A549 (cell line): Measurements from ENCODE around the gene SYS1. TPM values are rescaled to one million over a fixed set of nuclear protein-coding genes. Genes with fewer than 3 reads are reported as not detected.

ENCODE experiments used
- CBX8 ChIP-seq: fragments of 200-600 bp; sonication (generic); IDR thresholded peaks from 2 replicates; pipeline ENCODE4 v1.6.1; 2016
- EHMT2 ChIP-seq: fragments of 200-600 bp; sonication (generic); IDR thresholded peaks from 2 replicates; pipeline ENCODE4 v1.6.1; 2016; ENCODE audit warnings: antibody characterized with exemption, low read depth, mild to moderate bottlenecking, moderate library complexity
- EP300 ChIP-seq, 2 experiments: fragments of >200 bp; sonication (Bioruptor Twin); formaldehyde crosslinking; IDR thresholded peaks; 2 replicates in 1 of 2; 3 replicates in 1 of 2; pipeline ENCODE4 v1.6.1; 2016 to 2017
- ESRRA ChIP-seq: fragments of 150-350 bp; IDR thresholded peaks from 2 replicates; pipeline ENCODE4 v1.6.1; 2014; ENCODE audit warnings: mild to moderate bottlenecking, low read length, borderline replicate concordance
- FOSB ChIP-seq: fragments of 250-450 bp; sonication (Bioruptor Pico); IDR thresholded peaks from 2 replicates; pipeline ENCODE4 v1.5.0; 2020; ENCODE audit warnings: mild to moderate bottlenecking, moderate library complexity
- FOXS1 ChIP-seq: fragments of 250-450 bp; sonication (Bioruptor Pico); IDR thresholded peaks from 2 replicates; pipeline ENCODE4 v1.5.0; 2020; ENCODE audit warnings: mild to moderate bottlenecking, moderate library complexity
- HOXB13 ChIP-seq: fragments of 250-450 bp; sonication (Bioruptor Pico); IDR thresholded peaks from 2 replicates; pipeline ENCODE4 v1.5.0; 2020; ENCODE audit warnings: low read depth, mild to moderate bottlenecking, moderate library complexity
- HOXB5 ChIP-seq: fragments of 250-450 bp; sonication (Bioruptor Pico); IDR thresholded peaks from 2 replicates; pipeline ENCODE4 v1.5.0; 2020; ENCODE audit warnings: mild to moderate bottlenecking, moderate library complexity
- JUN ChIP-seq, 2 experiments: fragments of >200 bp; sonication (Bioruptor Twin); formaldehyde crosslinking; IDR thresholded peaks; 2 replicates in 1 of 2; 3 replicates in 1 of 2; pipeline ENCODE4 v1.6.1; 2016 to 2017
- JUNB ChIP-seq: fragments of >200 bp; sonication (Bioruptor Twin); formaldehyde crosslinking; IDR thresholded peaks from 2 replicates; pipeline ENCODE4 v1.6.1; 2016
- KDM1A ChIP-seq: fragments of 200-600 bp; sonication (generic); IDR thresholded peaks from 2 replicates; pipeline ENCODE4 v1.6.1; 2016; ENCODE audit warnings: low read depth, mild to moderate bottlenecking
- KDM5A ChIP-seq: fragments of 200-600 bp; sonication (generic); IDR thresholded peaks from 2 replicates; pipeline ENCODE4 v1.6.1; 2016; ENCODE audit warnings: antibody characterized with exemption, mild to moderate bottlenecking
- MAFK ChIP-seq: fragments of 450-650 bp; IDR thresholded peaks from 2 replicates; pipeline ENCODE4 v1.6.1; 2014; ENCODE audit not compliant: partially characterized antibody
- MAZ ChIP-seq: fragments of 150-350 bp; IDR thresholded peaks from 2 replicates; pipeline ENCODE4 v1.6.1; 2014; ENCODE audit warnings: antibody characterized with exemption, low read depth, low read length, borderline replicate concordance
- MYC ChIP-seq: IDR thresholded peaks from 2 replicates; pipeline ENCODE4 v1.6.1; 2012; ENCODE audit warnings: mild to moderate bottlenecking, inconsistent platforms, low read length, improper control_type of control experiment, borderline replicate concordance
- NR3C1 ChIP-seq: fragments of >200 bp; sonication (Bioruptor Twin); formaldehyde crosslinking; IDR thresholded peaks from 3 replicates; pipeline ENCODE4 v1.6.1; 2017
- RCOR1 ChIP-seq: fragments of 150-350 bp; IDR thresholded peaks from 2 replicates; pipeline ENCODE4 v1.6.1; 2014; ENCODE audit warnings: antibody characterized with exemption, low read length, low read depth
- RFX5 ChIP-seq: fragments of 450-650 bp; IDR thresholded peaks from 2 replicates; pipeline ENCODE4 v1.7.1; 2014; ENCODE audit warnings: antibody characterized with exemption, mild to moderate bottlenecking, moderate library complexity
- RNF2 ChIP-seq: fragments of 200-600 bp; sonication (generic); IDR thresholded peaks from 2 replicates; pipeline ENCODE4 v1.6.1; 2016; ENCODE audit warnings: low read depth, mild to moderate bottlenecking, antibody characterized with exemption, moderate library complexity, borderline replicate concordance
- SREBF2 ChIP-seq: fragments of 450-650 bp; IDR thresholded peaks from 2 replicates; pipeline ENCODE4 v1.6.1; 2014; ENCODE audit warnings: mild to moderate bottlenecking, moderate library complexity
- TFCP2L1 ChIP-seq: fragments of 250-450 bp; sonication (Bioruptor Pico); IDR thresholded peaks from 2 replicates; pipeline ENCODE4 v1.5.0; 2021; ENCODE audit warnings: mild to moderate bottlenecking
- ZC3H11A ChIP-seq: fragments of 450-650 bp; IDR thresholded peaks from 2 replicates; pipeline ENCODE4 v1.6.1; 2014; ENCODE audit warnings: antibody characterized with exemption, mild to moderate bottlenecking
- ZFP36 ChIP-seq: fragments of 450-650 bp; IDR thresholded peaks from 2 replicates; pipeline ENCODE4 v1.6.1; 2014; ENCODE audit warnings: borderline replicate concordance; ENCODE audit not compliant: partially characterized antibody
- ZSCAN20 ChIP-seq: fragments of 250-450 bp; sonication (Bioruptor Pico); IDR thresholded peaks from 2 replicates; pipeline ENCODE4 v1.8.0; 2022; ENCODE audit warnings: mild to moderate bottlenecking, moderate library complexity
- polyA plus RNA-seq, 4 experiments: library from polyadenylated mRNA; depleted of rRNA in 3 of 4; stranded (reverse); fragments of >200 nt; fragmentation: RNase III in 1 of 4; extraction: RNeasy Plus Mini Kit Qiagen cat#74134 plus additional on column Dnase treatment in 1 of 4; gene quantifications; 2 replicates in 3 of 4; 3 replicates in 1 of 4; pipeline ENCODE4 v1.2.3, GENCODE V29; 2011 to 2017
- TF ChIP-seq, protein P1 (sequence below): fragments of >200 bp; sonication (Bioruptor Twin); formaldehyde crosslinking; IDR thresholded peaks from 3 replicates; pipeline ENCODE4 v1.6.1; 2016
- TF ChIP-seq, protein P2 (sequence below): IDR thresholded peaks from 2 replicates; pipeline ENCODE4 v1.6.1; 2012
- TF ChIP-seq, protein P3 (sequence below): IDR thresholded peaks from 2 replicates; pipeline ENCODE4 v1.6.1; 2012; ENCODE audit warnings: low read depth, borderline replicate concordance
- TF ChIP-seq, protein P4 (sequence below): fragments of 250-450 bp; sonication (Bioruptor Pico); IDR thresholded peaks from 2 replicates; pipeline ENCODE4 v1.5.0; 2020; ENCODE audit warnings: low read depth, mild to moderate bottlenecking, moderate library complexity
- TF ChIP-seq, protein P5 (sequence below): fragments of >200 bp; sonication (Bioruptor Twin); formaldehyde crosslinking; IDR thresholded peaks from 2 replicates; pipeline ENCODE4 v1.6.1; 2016

SYS1 gene
- polyA plus RNA-seq, 2 of the 4 experiments (the other 2 are of a cell fraction): 20.2 to 27.6 TPM

DNA sequence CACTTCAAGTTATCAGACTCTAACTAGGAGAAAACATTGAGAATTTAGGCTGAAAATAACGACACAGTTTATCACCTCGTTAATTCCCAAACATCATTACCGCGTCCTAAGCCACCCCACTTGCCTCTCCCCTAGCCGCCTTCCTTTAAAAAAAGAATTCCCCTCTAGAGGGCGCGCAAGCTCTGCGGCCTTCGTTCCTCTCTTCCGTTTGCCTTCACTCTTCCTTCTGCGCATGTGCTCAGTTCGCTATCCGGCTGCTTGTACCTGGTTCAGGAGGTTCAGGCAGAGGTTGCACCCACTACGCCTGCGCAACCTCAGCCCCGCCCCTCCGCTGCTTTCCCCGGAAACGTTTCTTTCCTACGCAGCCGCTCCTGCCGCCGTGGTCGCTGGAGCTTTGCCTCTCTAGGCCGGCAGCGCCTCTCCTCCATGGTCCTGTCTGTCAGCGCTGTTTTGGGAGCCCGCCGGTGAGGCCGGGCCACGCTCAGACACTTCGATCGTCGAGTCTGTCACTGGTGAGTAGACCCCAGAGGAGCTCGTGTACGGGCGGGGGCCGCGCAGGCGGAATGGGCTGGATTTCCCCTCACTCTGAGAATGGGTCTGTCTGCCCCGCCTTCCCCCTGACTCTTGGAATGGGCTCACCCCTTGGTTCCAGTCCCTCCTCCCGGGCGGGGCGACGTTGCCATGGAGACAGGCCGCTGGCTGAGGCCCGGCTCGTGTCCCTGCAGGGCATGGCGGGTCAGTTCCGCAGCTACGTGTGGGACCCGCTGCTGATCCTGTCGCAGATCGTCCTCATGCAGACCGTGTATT, at the start of gene SYS1 (continued):
- TF ChIP-seq JUN (IDR thresholded peaks at IDR 0.05): peak; percentile 44 to 89; a peak in 3 of 5 replicates
- TF ChIP-seq EHMT2: no peak
- no peak for TF ChIP-seq MAFK
- no peak for TF ChIP-seq ESRRA
- TF ChIP-seq MAZ: peak; percentile 50; the same call in 1 of the 2 replicates
- TF ChIP-seq, protein P1, sequence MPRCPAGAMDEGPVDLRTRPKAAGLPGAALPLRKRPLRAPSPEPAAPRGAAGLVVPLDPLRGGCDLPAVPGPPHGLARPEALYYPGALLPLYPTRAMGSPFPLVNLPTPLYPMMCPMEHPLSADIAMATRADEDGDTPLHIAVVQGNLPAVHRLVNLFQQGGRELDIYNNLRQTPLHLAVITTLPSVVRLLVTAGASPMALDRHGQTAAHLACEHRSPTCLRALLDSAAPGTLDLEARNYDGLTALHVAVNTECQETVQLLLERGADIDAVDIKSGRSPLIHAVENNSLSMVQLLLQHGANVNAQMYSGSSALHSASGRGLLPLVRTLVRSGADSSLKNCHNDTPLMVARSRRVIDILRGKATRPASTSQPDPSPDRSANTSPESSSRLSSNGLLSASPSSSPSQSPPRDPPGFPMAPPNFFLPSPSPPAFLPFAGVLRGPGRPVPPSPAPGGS: peak; percentile 70; the same call in 1 of the 3 replicates
- TF ChIP-seq, protein P2, sequence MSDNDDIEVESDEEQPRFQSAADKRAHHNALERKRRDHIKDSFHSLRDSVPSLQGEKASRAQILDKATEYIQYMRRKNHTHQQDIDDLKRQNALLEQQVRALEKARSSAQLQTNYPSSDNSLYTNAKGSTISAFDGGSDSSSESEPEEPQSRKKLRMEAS: peak; percentile 81; the same call in 1 of the 2 replicates
- TF ChIP-seq ZC3H11A: no peak
- TF ChIP-seq NR3C1: no peak
- TF ChIP-seq CBX8: no peak
- TF ChIP-seq MYC: peak; percentile 51
- TF ChIP-seq, protein P3, sequence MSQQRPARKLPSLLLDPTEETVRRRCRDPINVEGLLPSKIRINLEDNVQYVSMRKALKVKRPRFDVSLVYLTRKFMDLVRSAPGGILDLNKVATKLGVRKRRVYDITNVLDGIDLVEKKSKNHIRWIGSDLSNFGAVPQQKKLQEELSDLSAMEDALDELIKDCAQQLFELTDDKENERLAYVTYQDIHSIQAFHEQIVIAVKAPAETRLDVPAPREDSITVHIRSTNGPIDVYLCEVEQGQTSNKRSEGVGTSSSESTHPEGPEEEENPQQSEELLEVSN: peak; percentile 53; the same call in 1 of the 2 replicates
- TF ChIP-seq, protein P4, sequence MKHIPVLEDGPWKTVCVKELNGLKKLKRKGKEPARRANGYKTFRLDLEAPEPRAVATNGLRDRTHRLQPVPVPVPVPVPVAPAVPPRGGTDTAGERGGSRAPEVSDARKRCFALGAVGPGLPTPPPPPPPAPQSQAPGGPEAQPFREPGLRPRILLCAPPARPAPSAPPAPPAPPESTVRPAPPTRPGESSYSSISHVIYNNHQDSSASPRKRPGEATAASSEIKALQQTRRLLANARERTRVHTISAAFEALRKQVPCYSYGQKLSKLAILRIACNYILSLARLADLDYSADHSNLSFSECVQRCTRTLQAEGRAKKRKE (CRISPR knock-in tag): no peak
- TF ChIP-seq JUNB: no peak
- TF ChIP-seq RCOR1: no peak
- no peak for TF ChIP-seq HOXB5 (CRISPR knock-in tag)
- no peak for TF ChIP-seq RFX5
- TF ChIP-seq KDM5A: 0 out of 2 replicates have a peak, but pooled peaks have one; percentile 45
- no peak for TF ChIP-seq KDM1A
- no peak for TF ChIP-seq FOSB (CRISPR knock-in tag)
- TF ChIP-seq EP300 (IDR thresholded peaks at IDR 0.05): no peak
- TF ChIP-seq ZFP36: no peak
- no peak for TF ChIP-seq TFCP2L1 (CRISPR knock-in tag)
- TF ChIP-seq FOXS1: no peak
- no peak for TF ChIP-seq HOXB13
- TF ChIP-seq, protein P5, sequence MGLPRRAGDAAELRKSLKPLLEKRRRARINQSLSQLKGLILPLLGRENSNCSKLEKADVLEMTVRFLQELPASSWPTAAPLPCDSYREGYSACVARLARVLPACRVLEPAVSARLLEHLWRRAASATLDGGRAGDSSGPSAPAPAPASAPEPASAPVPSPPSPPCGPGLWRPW: no peak
- no peak for TF ChIP-seq ZSCAN20 (CRISPR knock-in tag)
- no peak for TF ChIP-seq SREBF2
- TF ChIP-seq RNF2: no peak
